Endothelial cell of umbilical vein (primary cell): ENCODE results near the gene DCLK2. TPM values are rescaled to one million over a fixed set of nuclear protein-coding genes. Genes with fewer than 3 reads are reported as not detected.

Experiments used
- BruUV-seq: library from RNA; stranded (reverse); fragments of 400-500 nt; replicated peaks from 2 replicates; lab custom pipeline; 2021; lab: Mats Ljungman, UMichigan
- CTCF ChIA-PET: fragments of 300-600, 350-600 bp; sonication (Branson Sonifier 250); formaldehyde crosslinking; loops from one replicate; lab custom pipeline; 2021; ENCODE audit warnings: antibody characterized with exemption, inconsistent platforms; lab: Charles Lee
- POLR2A ChIA-PET: fragments of 300-600, 350-600 bp; sonication (Branson Sonifier 250); formaldehyde crosslinking; loops from one replicate; lab custom pipeline; 2021; ENCODE audit warnings: antibody characterized with exemption, inconsistent platforms; lab: Charles Lee
- DNase-seq: peaks from one replicate; pipeline ENCODE4 v3.0.0-alpha.2; 2011; ENCODE audit warnings: low read depth, low spot score
- FAIRE-seq: peaks from 2 replicates; lab custom pipeline; 2011; peaks lifted over from hg19 to GRCh38; lab: Jason Lieb, UNC
- H2AFZ ChIP-seq: 2 replicates; pipeline ENCODE4 v1.6.0; 2012; ENCODE audit warnings: low read depth, low read length, control low read depth, inconsistent platforms
- H3K27ac ChIP-seq: 2 replicates; pipeline ENCODE4 v1.5.1; 2011; ENCODE audit warnings: low read depth, mild to moderate bottlenecking, control low read depth, low read length, moderate library complexity; ENCODE audit not compliant: insufficient read depth
- H3K27me3 ChIP-seq, 2 experiments: 2 replicates each; pipeline versions ENCODE4 v1.6.0 to v1.6.1; 2011; ENCODE audit warnings: low read length in 2 of 2, mixed read lengths in 1 of 2; ENCODE audit not compliant: control insufficient read depth in 2 of 2, insufficient read depth in 2 of 2
- H3K36me3 ChIP-seq, 2 experiments: 2 replicates in 1 of 2; 3 replicates in 1 of 2; pipeline ENCODE4 v1.5.1; 2011; ENCODE audit warnings: low read length in 2 of 2, mild to moderate bottlenecking in 1 of 2, moderate library complexity in 1 of 2; ENCODE audit not compliant: control insufficient read depth in 2 of 2, insufficient read depth in 2 of 2; ENCODE audit errors: extremely low read depth in 1 of 2
- H3K4me1 ChIP-seq: 3 replicates; pipeline ENCODE4 v1.5.1; 2011; ENCODE audit warnings: mild to moderate bottlenecking, low read length; ENCODE audit not compliant: control insufficient read depth, insufficient read depth; ENCODE audit errors: extremely low read depth
- H3K4me2 ChIP-seq: 2 replicates; pipeline ENCODE4 v1.6.1; 2011; ENCODE audit warnings: low read length, control low read depth, mixed read lengths; ENCODE audit not compliant: insufficient read depth
- H3K4me3 ChIP-seq, 3 experiments: fragments of 200-600 bp in 1 of 3; sonication (generic), shearing (Covaris generic) in 1 of 3; replicated peaks in 1 of 3; 2 replicates each; pipeline ENCODE4 v1.5.1; 2011 to 2016; ENCODE audit warnings: control low read depth in 3 of 3, low read length in 3 of 3, mild to moderate bottlenecking in 2 of 3, inconsistent platforms in 1 of 3, low read depth in 1 of 3, moderate library complexity in 1 of 3; ENCODE audit not compliant: insufficient read depth in 1 of 3
- H3K79me2 ChIP-seq: 2 replicates; pipeline ENCODE4 v1.6.0; 2012; ENCODE audit warnings: low read length, inconsistent platforms; ENCODE audit not compliant: control insufficient read depth, insufficient read depth
- H3K9ac ChIP-seq: replicated peaks from 2 replicates; pipeline ENCODE3; 2011; ENCODE audit warnings: low read length, control low read depth; ENCODE audit not compliant: insufficient read depth; ENCODE audit errors: extremely low read depth
- H3K9me1 ChIP-seq: replicated peaks from 3 replicates; pipeline ENCODE4 v1.6.0; 2011; ENCODE audit warnings: mild to moderate bottlenecking, low read length; ENCODE audit not compliant: control insufficient read depth, insufficient read depth; ENCODE audit errors: extremely low read depth
- H3K9me3 ChIP-seq: replicated peaks from 2 replicates; pipeline ENCODE4 v1.5.1; 2012; ENCODE audit warnings: low read length, inconsistent platforms; ENCODE audit not compliant: control insufficient read depth, insufficient read depth
- H4K20me1 ChIP-seq: replicated peaks from 2 replicates; pipeline ENCODE3; 2011; ENCODE audit warnings: mild to moderate bottlenecking, low read length; ENCODE audit not compliant: control insufficient read depth, insufficient read depth; ENCODE audit errors: extremely low read depth
- EZH2 ChIP-seq: IDR thresholded peaks from 2 replicates; pipeline ENCODE4 v1.6.1; 2012; ENCODE audit warnings: borderline replicate concordance, low read depth, mild to moderate bottlenecking, moderate library complexity, low read length, inconsistent platforms; ENCODE audit not compliant: severe bottlenecking
- FOS ChIP-seq: IDR thresholded peaks from 2 replicates; pipeline ENCODE4 v1.6.1; 2011; ENCODE audit warnings: mild to moderate bottlenecking, low read length, moderate library complexity, borderline replicate concordance; ENCODE audit not compliant: insufficient read depth
- GATA2 ChIP-seq: IDR thresholded peaks from 2 replicates; pipeline ENCODE4 v1.7.0; 2011; ENCODE audit warnings: low read depth, mild to moderate bottlenecking, moderate library complexity, mixed read lengths, low read length; ENCODE audit not compliant: insufficient read length, insufficient read depth
- JUN ChIP-seq: IDR thresholded peaks from 2 replicates; pipeline ENCODE4 v1.6.1; 2011; ENCODE audit warnings: borderline replicate concordance, low read depth; ENCODE audit not compliant: insufficient read length, insufficient read depth
- MYC ChIP-seq: IDR thresholded peaks from one replicate; pipeline ENCODE4 v1.6.1; 2011; ENCODE audit warnings: mild to moderate bottlenecking, low read depth, low read length
- POLR2A ChIP-seq: IDR thresholded peaks from 2 replicates; pipeline ENCODE4 v1.6.1; 2012; ENCODE audit warnings: low read depth, mild to moderate bottlenecking, control low read depth, low read length
- POLR2AphosphoS5 ChIP-seq: IDR thresholded peaks from 2 replicates; pipeline ENCODE4 v1.6.1; 2012; ENCODE audit warnings: low read depth, mild to moderate bottlenecking, control low read depth, low read length, moderate library complexity; ENCODE audit not compliant: insufficient read depth
- dilution Hi-C: fragments of 300-500 bp; cut with MboI; formaldehyde crosslinking; loops from one replicate; pipeline ENCODE4 v1.15.0; 2019; ENCODE audit warnings: low sequenced_read_pairs; ENCODE audit not compliant: extremely low pct_ligation_motif_present
- intact Hi-C: fragments of 100-400 bp; cut with micrococcal nuclease; formaldehyde crosslinking; loops from one replicate; pipeline ENCODE4 v1.10.0; 2022
- polyA plus RNA-seq, 4 experiments: library from polyadenylated mRNA; depleted of rRNA in 3 of 4; stranded (reverse) in 3 of 4; unstranded in 1 of 4; fragments of >200 nt; gene quantifications; 2 replicates each; pipeline versions ENCODE4 v1.2.1 to v1.2.3, GENCODE V29; 2011 to 2012; ENCODE audit warnings: missing spikeins in 1 of 4
- total RNA-seq: library from RNA; stranded (reverse); gene quantifications from 2 replicates; pipeline ENCODE4 v1.2.3, GENCODE V29; 2021
- TF ChIP-seq, protein P1 (sequence below), 2 donors: IDR thresholded peaks; 1 replicate in 1 of 2; 2 replicates in 1 of 2; pipeline ENCODE4 v1.5.1; 2011; ENCODE audit warnings: low read length in 2 of 2, mild to moderate bottlenecking in 2 of 2, moderate library complexity in 2 of 2, control low read depth in 1 of 2, inconsistent platforms in 1 of 2, low read depth in 1 of 2; ENCODE audit not compliant: insufficient read depth in 1 of 2; ENCODE audit errors: extremely low read depth in 1 of 2
- TF ChIP-seq, protein P2 (sequence below): IDR thresholded peaks from 2 replicates; pipeline ENCODE4 v1.6.1; 2011; ENCODE audit not compliant: insufficient read depth, insufficient read length

The DCLK2 gene
- total and polyA plus RNA-seq, 2 donors (not counting 3 experiments of a cell fraction or from before 2014, with no cell fraction given), result 1.7 to 4.7 TPM

DNA sequence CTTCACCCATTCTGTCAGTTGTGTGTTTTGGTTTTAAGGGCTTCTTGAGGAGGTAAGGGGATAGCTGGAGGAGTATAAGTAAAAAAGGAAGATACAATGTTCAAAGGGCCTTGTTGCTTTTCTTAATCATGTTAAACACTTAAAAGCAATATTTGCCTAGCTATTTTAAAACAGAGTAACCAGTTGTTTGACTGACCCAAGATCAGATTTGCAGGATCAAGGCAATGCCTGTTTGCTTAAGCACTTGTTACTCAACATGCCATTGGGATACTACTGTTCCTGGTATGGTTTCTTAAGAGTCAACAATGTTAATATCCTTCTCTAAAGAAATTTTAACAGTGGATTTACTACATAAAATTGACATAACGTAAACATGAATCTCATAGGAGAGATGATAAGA is 2.6 kb downstream of the DCLK2 start:
- Histone ChIP-seq H3K9me1 (no peaks in the 10 kb centered on the region), H3K9me3 (no peaks in the 10 kb centered on the region), H3K4me1 (peaks cover 9% of the 10 kb centered on the region), H3K36me3 (no peaks in the 10 kb centered on the region), H3K4me2 (no peak overlapping the region), H3K9ac (no peak overlapping the region), H2AFZ (no peak overlapping the region), H3K27ac (no peak overlapping the region), H3K27me3 (no peaks in the 10 kb centered on the region), H4K20me1 (peaks cover 4% of the 10 kb centered on the region), H3K79me2 (no peaks in the 10 kb centered on the region), H3K4me3 (no peak overlapping the region)
- DNase-seq, result no peak
- dilution Hi-C loops (no loop called here), intact Hi-C loops (no loop called here)
- POLR2A ChIA-PET, result no interaction called here
- FAIRE-seq, result no peak
- BruUV-seq, result no TSS peak
- CTCF ChIA-PET, result interaction anchor here (1.1 kb wide), 1 partner anchor 10 kb away, joined by 4 read pairs; no protein-coding TSS in a partner anchor
- TF ChIP-seq, protein P1, sequence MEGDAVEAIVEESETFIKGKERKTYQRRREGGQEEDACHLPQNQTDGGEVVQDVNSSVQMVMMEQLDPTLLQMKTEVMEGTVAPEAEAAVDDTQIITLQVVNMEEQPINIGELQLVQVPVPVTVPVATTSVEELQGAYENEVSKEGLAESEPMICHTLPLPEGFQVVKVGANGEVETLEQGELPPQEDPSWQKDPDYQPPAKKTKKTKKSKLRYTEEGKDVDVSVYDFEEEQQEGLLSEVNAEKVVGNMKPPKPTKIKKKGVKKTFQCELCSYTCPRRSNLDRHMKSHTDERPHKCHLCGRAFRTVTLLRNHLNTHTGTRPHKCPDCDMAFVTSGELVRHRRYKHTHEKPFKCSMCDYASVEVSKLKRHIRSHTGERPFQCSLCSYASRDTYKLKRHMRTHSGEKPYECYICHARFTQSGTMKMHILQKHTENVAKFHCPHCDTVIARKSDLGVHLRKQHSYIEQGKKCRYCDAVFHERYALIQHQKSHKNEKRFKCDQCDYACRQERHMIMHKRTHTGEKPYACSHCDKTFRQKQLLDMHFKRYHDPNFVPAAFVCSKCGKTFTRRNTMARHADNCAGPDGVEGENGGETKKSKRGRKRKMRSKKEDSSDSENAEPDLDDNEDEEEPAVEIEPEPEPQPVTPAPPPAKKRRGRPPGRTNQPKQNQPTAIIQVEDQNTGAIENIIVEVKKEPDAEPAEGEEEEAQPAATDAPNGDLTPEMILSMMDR (IDR thresholded peaks at IDR 0.05; ENCODE audit: extremely low read depth in 1 of 2, insufficient read depth in 1 of 2, low read depth in 1 of 2, low read length in 2 of 2), result no peak
- TF ChIP-seq POLR2AphosphoS5, result no peak
- TF ChIP-seq GATA2, result no peak
- TF ChIP-seq, protein P2, sequence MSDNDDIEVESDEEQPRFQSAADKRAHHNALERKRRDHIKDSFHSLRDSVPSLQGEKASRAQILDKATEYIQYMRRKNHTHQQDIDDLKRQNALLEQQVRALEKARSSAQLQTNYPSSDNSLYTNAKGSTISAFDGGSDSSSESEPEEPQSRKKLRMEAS, result no peak
- no peak for TF ChIP-seq FOS
- TF ChIP-seq JUN, result no peak
- no peak for TF ChIP-seq POLR2A
- no peak for TF ChIP-seq EZH2
- no peak for TF ChIP-seq MYC
